ENCODE measurements around the gene KRABD2.

Gene KRABD2

DNA sequence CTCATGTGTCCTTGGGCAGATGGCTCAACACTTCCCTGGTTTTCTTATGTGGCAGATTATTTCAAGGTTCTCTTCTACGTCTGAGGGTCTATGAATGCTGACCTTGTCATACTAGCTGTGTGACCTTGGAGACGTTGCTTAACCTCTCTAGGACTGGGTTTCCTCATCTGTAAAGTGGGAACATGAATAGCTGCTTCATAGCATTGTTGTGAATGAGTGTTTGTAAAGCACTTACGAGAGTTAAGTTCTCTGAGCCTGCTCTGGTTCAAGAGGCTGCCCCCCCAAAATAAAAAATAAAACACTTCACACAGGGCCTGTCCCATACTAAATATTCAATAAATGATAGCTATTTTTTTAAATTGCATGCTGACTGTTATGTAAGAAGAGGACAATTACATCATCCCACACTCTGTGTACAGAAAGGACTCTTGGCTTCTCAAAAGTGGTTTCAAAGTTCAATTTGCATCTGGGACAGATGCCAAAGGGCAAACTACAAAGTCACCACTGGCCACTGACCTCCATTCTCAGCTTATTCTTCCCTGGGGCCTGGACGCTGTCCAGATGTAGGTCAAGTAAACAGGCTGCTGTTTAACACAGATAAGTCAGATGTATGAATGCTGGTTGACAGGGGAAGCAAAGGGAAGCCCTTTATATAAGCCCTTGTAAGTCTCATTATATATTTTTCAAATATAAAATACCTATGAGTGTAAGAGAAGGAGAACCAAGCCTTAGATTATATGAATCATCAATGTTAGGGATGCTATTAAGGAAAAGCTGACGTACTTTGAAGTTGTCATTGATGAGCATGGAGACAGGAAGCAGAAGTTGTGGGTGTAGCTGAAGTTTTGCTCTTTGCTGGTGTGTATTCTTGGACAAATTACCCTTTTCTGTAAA lies 43.8 kb upstream of the KRABD2 start:
- Mint-ChIP-seq H3K36me3 (peaks cover 15 to 21% of the 10 kb centered on the region in 2 donors), H3K4me1 (peaks cover 83% of the 10 kb centered on the region), H3K27ac (peak overlapping the region; percentile 91 to 99 (median 97)), H3K27me3 (ENCODE audit: low read depth in 3 of 3) (peaks cover 0 to 2% (median 0%) of the 10 kb centered on the region in 3 donors), H3K4me3 (peak overlapping the region in 1 of 2 donors; percentile 65), H3K9me3 (peaks cover 0 to 9% (median 3%) of the 10 kb centered on the region in 7 donors)
- Histone ChIP-seq H2AFZ (ENCODE audit: insufficient read depth, low read depth, low read length, poor library complexity, severe bottlenecking) (no peak overlapping the region), H3K27ac (ENCODE audit: low read depth in 1 of 2, low read length in 2 of 2) (peak overlapping the region; percentile 81 to 94), H3K27me3 (ENCODE audit: control insufficient read depth in 2 of 2, insufficient read depth in 2 of 2, low read length in 2 of 2) (no peaks in the 10 kb centered on the region), H3K4me1 (ENCODE audit: control insufficient read depth in 1 of 2, insufficient read depth in 2 of 2, low read length in 2 of 2) (peaks cover 57 to 76% of the 10 kb centered on the region in 2 donors), H3K36me3 (replicated peaks in 1 of 2; ENCODE audit: control insufficient read depth in 1 of 2, insufficient read depth in 2 of 2, low read length in 2 of 2) (no peaks in the 10 kb centered on the region), H4K20me1 (ENCODE audit: insufficient read depth, low read length) (no peaks in the 10 kb centered on the region), H3K9me3 (replicated peaks in 1 of 2; ENCODE audit: control insufficient read depth in 1 of 2, insufficient read depth in 1 of 2, low read length in 2 of 2) (no peaks in the 10 kb centered on the region), H3K4me2 (replicated peaks; ENCODE audit: extremely low read depth, low read length, poor library complexity, severe bottlenecking) (peak overlapping the region; percentile 54), H3K9ac (ENCODE audit: insufficient read depth, low read length, poor library complexity, severe bottlenecking) (peak overlapping the region; percentile 34), H3K79me2 (ENCODE audit: insufficient read depth, low read length) (peaks cover 4% of the 10 kb centered on the region), H3K4me3 (replicated peaks in 1 of 3; ENCODE audit: low read depth in 2 of 3, low read length in 3 of 3) (peak overlapping the region in 1 of 3 experiments; percentile 31)
- intact Hi-C loops (cut with micrococcal nuclease): loop anchor here in 1 of 2 donors (1.0 kb wide), 1 partner anchor 10 kb away; no protein-coding TSS in a partner anchor
- DNase-seq: peak; percentile 78 to 86 (median 79)
- TF ChIP-seq, protein P1, sequence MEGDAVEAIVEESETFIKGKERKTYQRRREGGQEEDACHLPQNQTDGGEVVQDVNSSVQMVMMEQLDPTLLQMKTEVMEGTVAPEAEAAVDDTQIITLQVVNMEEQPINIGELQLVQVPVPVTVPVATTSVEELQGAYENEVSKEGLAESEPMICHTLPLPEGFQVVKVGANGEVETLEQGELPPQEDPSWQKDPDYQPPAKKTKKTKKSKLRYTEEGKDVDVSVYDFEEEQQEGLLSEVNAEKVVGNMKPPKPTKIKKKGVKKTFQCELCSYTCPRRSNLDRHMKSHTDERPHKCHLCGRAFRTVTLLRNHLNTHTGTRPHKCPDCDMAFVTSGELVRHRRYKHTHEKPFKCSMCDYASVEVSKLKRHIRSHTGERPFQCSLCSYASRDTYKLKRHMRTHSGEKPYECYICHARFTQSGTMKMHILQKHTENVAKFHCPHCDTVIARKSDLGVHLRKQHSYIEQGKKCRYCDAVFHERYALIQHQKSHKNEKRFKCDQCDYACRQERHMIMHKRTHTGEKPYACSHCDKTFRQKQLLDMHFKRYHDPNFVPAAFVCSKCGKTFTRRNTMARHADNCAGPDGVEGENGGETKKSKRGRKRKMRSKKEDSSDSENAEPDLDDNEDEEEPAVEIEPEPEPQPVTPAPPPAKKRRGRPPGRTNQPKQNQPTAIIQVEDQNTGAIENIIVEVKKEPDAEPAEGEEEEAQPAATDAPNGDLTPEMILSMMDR (IDR thresholded peaks at IDR 0.05): no peak
- 6% methylated on average over 3 of the region's 5 CpGs for WGBS (ENCODE audit: insufficient coverage)

- Mint-ChIP-seq H3K4me3 (no peak overlapping the region), H3K4me1 (peaks cover 90% of the 10 kb centered on the region), H3K27ac (peak overlapping the region; percentile 91 to 99 (median 97)), H3K36me3 (peaks cover 15 to 20% of the 10 kb centered on the region in 2 donors), H3K9me3 (peaks cover 0 to 7% (median 0%) of the 10 kb centered on the region in 7 donors), H3K27me3 (ENCODE audit: low read depth in 3 of 3) (peaks cover 0 to 2% (median 0%) of the 10 kb centered on the region in 3 donors)
- Histone ChIP-seq H3K36me3 (replicated peaks in 1 of 2; ENCODE audit: control insufficient read depth in 1 of 2, insufficient read depth in 2 of 2, low read length in 2 of 2) (no peaks in the 10 kb centered on the region), H3K4me3 (replicated peaks in 1 of 3; ENCODE audit: low read depth in 2 of 3, low read length in 3 of 3) (peak overlapping the region in 1 of 3 experiments; percentile 27), H3K4me1 (ENCODE audit: control insufficient read depth in 1 of 2, insufficient read depth in 2 of 2, low read length in 2 of 2) (peaks cover 64 to 85% of the 10 kb centered on the region in 2 donors), H3K27me3 (ENCODE audit: control insufficient read depth in 2 of 2, insufficient read depth in 2 of 2, low read length in 2 of 2) (no peaks in the 10 kb centered on the region), H3K9ac (ENCODE audit: insufficient read depth, low read length, poor library complexity, severe bottlenecking) (no peak overlapping the region), H3K4me2 (replicated peaks; ENCODE audit: extremely low read depth, low read length, poor library complexity, severe bottlenecking) (no peak overlapping the region), H3K79me2 (ENCODE audit: insufficient read depth, low read length) (peaks cover 4% of the 10 kb centered on the region), H3K9me3 (replicated peaks in 1 of 2; ENCODE audit: control insufficient read depth in 1 of 2, insufficient read depth in 1 of 2, low read length in 2 of 2) (no peaks in the 10 kb centered on the region), H3K27ac (ENCODE audit: low read depth in 1 of 2, low read length in 2 of 2) (peak overlapping the region in 1 of 2 donors; percentile 94), H4K20me1 (ENCODE audit: insufficient read depth, low read length) (no peaks in the 10 kb centered on the region), H2AFZ (ENCODE audit: insufficient read depth, low read depth, low read length, poor library complexity, severe bottlenecking) (no peak overlapping the region)
- intact Hi-C loops (cut with micrococcal nuclease): no loop called here
- no CpG with 5 or more reads among the region's 1 CpG for WGBS (ENCODE audit: insufficient coverage)
- TF ChIP-seq, protein P1 (IDR thresholded peaks at IDR 0.05): no peak
- DNase-seq: no peak
Measured at GRCh38 chr17:8419305-8419704, 42.8 kb upstream of the KRABD2 start.
